ENCODE data around the gene TTC21A.

TTC21A gene

GRCh38 chr3:39180546-39181346, 73.3 kb downstream of the TTC21A start:
- DNase-seq, result peak; percentile 20 to 79

GRCh38 chr3:39181408-39182335, 74.2 kb downstream of the TTC21A start:
- DNase-seq, result no peak

GRCh38 chr3:39183211-39184080, 76.0 kb downstream of the TTC21A start:
- peak in 1 of 2 experiments; percentile 40 for DNase-seq

GRCh38 chr3:39184081-39184967, 76.8 kb downstream of the TTC21A start:
- no peak for DNase-seq

GRCh38 chr3:39184968-39185285, 77.4 kb downstream of the TTC21A start:
- no peak for DNase-seq

- no peak for DNase-seq
Measured at GRCh38 chr3:39185326-39185958, 78.0 kb downstream of the TTC21A start.

- DNase-seq, result no peak
Measured at GRCh38 chr3:39185959-39186691, 78.6 kb downstream of the TTC21A start.

GRCh38 chr3:39186692-39187151, 79.2 kb downstream of the TTC21A start:
- DNase-seq, result no peak

- DNase-seq, result no peak
Measured at GRCh38 chr3:39187372-39188155, 80.1 kb downstream of the TTC21A start.

All from NCI-H446 (cell line).